Endometrial microvascular endothelial cells (primary cell): ENCODE results near the gene IL17RA. TPM values are rescaled to one million over a fixed set of nuclear protein-coding genes. Genes with fewer than 3 reads are reported as not detected.

Experiments used
- in situ Hi-C: cut with HindIII; loops from 2 replicates; pipeline ENCODE4 v1.10.0; 2017; ENCODE audit warnings: low sequenced_read_pairs, low pct_unique_long_range_greater_than_20kb; ENCODE audit errors: inconsistent ontology term
- total RNA-seq: library from RNA; depleted of rRNA; stranded (reverse); fragments of >200 nt; gene quantifications from one replicate; pipeline ENCODE4 v1.2.3, GENCODE V29; 2015; ENCODE audit errors: inconsistent ontology term

IL17RA gene
- total RNA-seq, 1 donor from 2014 or later: 10.0 TPM

GRCh38 chr22:17115945-17116565 lies 31.3 kb downstream of the IL17RA start:
- in situ Hi-C loops: no loop called here

- in situ Hi-C loops: no loop called here
Measured at GRCh38 chr22:17116572-17117330, 32.0 kb downstream of the IL17RA start.

- in situ Hi-C loops: no loop called here
Measured at GRCh38 chr22:17117400-17117799, 32.6 kb downstream of the IL17RA start.

DNA sequence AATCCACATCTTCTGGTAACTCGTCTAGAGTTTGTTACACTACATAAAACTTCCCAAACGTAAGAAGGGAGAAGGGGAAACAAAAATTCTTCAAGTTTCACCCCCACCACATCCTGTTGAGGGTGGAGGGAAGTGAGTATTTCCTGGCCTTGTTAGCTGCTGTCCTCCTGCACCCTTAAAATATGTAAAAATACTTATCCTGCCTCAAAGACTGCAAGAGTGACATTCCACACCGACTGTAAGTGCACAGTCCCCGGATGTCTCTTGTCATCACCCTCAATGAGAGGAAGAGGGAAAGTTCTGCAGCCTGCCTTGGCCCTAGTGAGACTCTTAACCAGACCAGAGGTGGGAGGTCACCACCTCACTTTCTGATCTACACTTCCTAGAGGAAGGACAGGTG lies 33.1 kb downstream of the IL17RA start:
- in situ Hi-C loops: no loop called here

- in situ Hi-C loops: no loop called here
Measured at GRCh38 chr22:17118342-17118741, 33.5 kb downstream of the IL17RA start.

- in situ Hi-C loops: no loop called here
Measured at GRCh38 chr22:17119481-17120202, 34.8 kb downstream of the IL17RA start.

DNA sequence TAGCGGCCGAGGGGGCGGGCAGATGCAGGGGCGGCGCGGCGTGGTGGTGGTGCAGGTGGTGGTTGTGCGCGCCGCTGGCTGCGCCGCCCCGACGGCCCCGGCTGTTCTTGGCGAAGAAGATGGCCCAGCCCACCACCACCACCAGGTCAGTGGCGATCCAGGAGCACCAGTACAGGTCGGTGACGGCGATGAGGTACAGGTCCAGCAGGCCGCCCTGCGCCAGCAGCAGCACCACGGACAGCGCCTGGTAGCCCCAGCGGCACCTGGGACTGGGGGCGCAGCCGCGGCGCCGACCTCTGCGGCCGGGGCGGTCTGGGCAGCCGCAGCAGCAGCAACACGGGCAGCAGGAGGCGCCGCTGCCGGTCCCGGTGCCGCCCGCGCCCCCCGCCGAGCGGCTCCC lies 35.5 kb downstream of the IL17RA start:
- in situ Hi-C loops: no loop called here

- in situ Hi-C loops: no loop called here
Measured at GRCh38 chr22:17120711-17121232, 36.0 kb downstream of the IL17RA start.

DNA sequence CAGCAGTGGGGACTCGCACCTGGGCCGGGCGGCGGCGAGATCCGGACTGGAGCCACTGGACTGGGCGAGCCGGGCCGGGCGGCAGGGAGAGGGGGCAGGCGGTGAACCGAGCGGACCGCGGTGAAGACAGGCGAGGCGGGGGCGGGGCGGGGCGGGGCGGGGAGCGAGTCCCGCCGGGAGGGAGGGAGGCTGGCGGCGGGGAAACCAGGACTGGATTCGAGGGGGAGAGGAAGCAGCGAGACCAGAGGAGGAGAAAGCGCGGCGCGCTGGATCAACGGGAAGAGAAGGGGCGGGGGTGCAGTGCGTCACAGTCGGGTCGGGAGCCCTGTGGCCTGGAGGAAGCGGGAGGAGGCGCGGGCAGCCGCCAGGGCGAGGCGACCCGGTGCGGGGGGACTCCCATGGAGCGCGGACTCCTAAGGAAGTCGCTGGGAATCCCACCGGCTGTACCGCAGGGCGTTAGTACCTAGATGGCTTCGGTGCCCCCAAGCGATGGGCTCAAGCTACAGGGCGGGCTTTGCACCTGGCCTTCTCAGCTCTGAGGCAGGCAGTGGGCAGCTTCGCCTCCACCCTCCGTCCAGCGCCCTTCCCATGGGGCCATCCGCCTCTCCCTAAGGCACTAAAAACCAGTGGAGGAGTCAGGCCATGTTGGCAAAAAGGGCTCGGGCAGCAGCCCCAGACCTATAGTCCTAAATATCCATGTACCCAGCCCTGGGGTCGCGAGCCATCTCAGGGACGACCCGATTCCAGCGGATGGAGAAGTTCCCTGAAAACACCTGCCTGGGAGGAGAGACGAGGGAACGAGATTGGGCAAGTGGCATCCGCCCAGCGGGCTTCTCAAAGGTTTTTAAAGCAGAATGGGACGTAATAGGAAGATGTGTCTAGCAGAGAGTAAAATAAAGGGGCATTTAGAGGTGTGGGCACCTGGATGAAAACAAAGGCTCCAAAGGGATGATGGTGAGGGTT lies 36.7 kb downstream of the IL17RA start, which contains the start of gene TMEM121B:
TSS of gene TMEM121B (minus strand) at position 128 of the 963 bp plus-strand sequence. CDS start 233 bp downstream, outside the sequence.
- in situ Hi-C loops: no loop called here

- in situ Hi-C loops: no loop called here
Measured at GRCh38 chr22:17130199-17130598, 45.4 kb downstream of the IL17RA start.

GRCh38 chr22:17131686-17132085 lies 46.9 kb downstream of the IL17RA start:
- in situ Hi-C loops: no loop called here

DNA sequence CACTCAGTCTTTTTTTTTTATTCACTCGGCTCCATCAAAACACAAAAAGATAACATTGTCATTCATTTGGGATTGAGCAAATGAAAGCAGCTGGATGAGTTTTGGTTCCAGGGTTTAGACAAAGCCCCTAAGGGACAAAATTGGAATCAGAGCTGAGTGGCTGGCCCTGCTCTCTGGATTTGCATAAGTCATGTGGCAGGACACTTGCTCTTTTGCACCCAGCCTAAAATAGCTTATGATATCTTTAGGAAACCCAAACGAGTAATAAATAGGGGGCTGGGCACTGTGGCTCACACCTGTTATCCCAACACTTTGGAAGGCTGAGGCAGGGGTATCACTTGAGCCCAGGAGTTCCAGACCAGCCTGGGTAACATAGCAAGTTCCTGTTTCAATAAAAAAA lies 47.3 kb downstream of the IL17RA start:
- in situ Hi-C loops: no loop called here

DNA sequence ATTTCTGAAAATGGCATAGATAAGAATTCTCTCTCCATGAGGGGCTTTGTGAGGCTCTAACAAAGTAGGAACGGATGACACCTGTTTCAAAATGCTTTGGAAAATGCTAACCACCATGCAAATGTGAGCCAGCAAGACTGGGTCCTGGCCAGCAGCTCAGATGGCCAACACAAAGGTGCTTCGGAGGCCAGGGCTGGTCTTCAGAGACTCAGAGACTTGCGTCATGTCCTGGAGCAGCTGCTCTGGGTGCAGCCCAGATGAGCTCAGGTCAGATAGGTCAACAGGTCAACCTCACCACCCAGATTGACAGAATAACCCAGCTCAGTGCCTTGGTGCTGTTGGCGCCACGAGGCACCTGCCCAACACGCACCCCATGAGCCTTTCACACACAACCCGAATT lies 48.3 kb downstream of the IL17RA start:
- in situ Hi-C loops: no loop called here

- in situ Hi-C loops: no loop called here
Measured at GRCh38 chr22:17135153-17135760, 50.5 kb downstream of the IL17RA start.

DNA sequence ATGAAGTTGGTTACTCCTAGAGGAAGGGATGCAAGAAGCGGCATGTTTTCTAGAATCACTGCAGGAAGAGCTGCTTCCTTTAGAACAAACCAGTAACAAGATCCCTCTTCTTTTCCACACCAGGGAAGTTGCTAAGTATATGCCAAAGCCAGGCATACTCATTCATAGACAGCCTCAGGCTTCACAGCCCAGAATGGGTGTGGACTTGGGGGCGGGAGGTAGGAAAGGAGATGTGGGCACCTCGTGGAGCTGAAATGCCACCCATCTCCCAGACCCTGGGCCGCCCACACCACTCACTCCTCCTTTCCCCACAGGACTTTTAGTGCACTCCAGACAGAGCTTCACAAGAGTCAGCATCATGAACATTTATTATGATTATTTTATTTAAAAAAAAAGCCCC lies 52.4 kb downstream of the IL17RA start:
- in situ Hi-C loops: no loop called here

GRCh38 chr22:17137861-17138425 lies 53.1 kb downstream of the IL17RA start:
- in situ Hi-C loops: no loop called here

GRCh38 chr22:17138513-17138912 lies 53.7 kb downstream of the IL17RA start:
- in situ Hi-C loops: no loop called here

- in situ Hi-C loops: no loop called here
Measured at GRCh38 chr22:17140022-17140421, 55.2 kb downstream of the IL17RA start.
